GM19025 (cell line): ENCODE data around the gene RNF126.
A peak's percentile ranks its signal among the peaks of the same experiment; 100 is the strongest.

ENCODE experiments used
- ATAC-seq: cut with Tn5 transposase; IDR thresholded peaks from one replicate; pipeline ENCODE4 v1.9.1; 2021; ENCODE audit warnings: mild to moderate bottlenecking, low read depth, moderate library complexity; ENCODE audit not compliant: unreplicated experiment

RNF126 gene

GRCh38 chr19:664913-665443, 2.0 kb upstream of the RNF126 start:
- no peak for ATAC-seq

- no peak for ATAC-seq
These were observed 686 bp upstream of the RNF126 start for GRCh38 chr19:663682-664117.

- ATAC-seq, result peak; percentile 4
These were observed 630 bp downstream of the RNF126 start for GRCh38 chr19:662207-662961.

- ATAC-seq, result no peak
These were observed 1.4 kb downstream of the RNF126 start for GRCh38 chr19:661427-662196.

- no peak for ATAC-seq
These were observed 2.1 kb downstream of the RNF126 start for GRCh38 chr19:660793-661426.

GRCh38 chr19:658916-659839, 3.8 kb downstream of the RNF126 start:
- no peak for ATAC-seq

- ATAC-seq, result no peak
These were observed 4.8 kb downstream of the RNF126 start for GRCh38 chr19:658059-658839.

GRCh38 chr19:657611-658010, 5.4 kb downstream of the RNF126 start:
- ATAC-seq, result no peak

- ATAC-seq, result no peak
These were observed 6.1 kb downstream of the RNF126 start for GRCh38 chr19:656751-657559.

GRCh38 chr19:655691-656090, 7.3 kb downstream of the RNF126 start:
- ATAC-seq, result no peak

GRCh38 chr19:653425-653824, 9.6 kb downstream of the RNF126 start:
- ATAC-seq, result no peak

GRCh38 chr19:652467-653389, 10.3 kb downstream of the RNF126 start:
- no peak for ATAC-seq

- ATAC-seq, result no peak
These were observed 11.0 kb downstream of the RNF126 start for GRCh38 chr19:651991-652390.

- no peak for ATAC-seq
These were observed 11.7 kb downstream of the RNF126 start for GRCh38 chr19:651114-651818.

- no peak for ATAC-seq
These were observed 12.9 kb downstream of the RNF126 start for GRCh38 chr19:650121-650520.

- no peak for ATAC-seq
These were observed 13.9 kb downstream of the RNF126 start for GRCh38 chr19:648904-649801.
